ENCODE data around the gene RASAL1.

RASAL1 gene

DNA sequence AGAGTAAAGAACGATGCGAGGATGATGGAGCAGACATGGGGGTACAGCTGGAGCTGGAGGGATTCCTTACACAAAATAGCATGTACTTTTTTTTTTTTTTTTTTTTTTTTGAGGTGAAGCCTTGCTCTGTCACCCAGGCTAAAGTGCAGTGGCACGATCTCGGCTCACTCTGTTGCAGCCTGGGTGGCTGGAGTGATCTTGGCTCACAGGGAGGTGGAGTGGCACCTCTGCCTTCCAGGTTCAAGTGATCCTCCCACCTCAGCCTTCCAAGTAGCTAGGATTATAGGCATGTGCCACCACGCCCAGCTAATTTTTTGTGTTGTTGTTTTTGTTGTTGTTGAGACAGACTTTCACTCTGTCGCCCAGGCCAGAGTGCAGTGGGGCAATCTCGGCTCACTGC lies 5.1 kb upstream of the RASAL1 start:
- peaks cover 21% of the 10 kb centered on the region for H3K27me3 Mint-ChIP-seq (ENCODE audit: low read depth)
- no peaks in the 10 kb centered on the region for H3K4me1 Mint-ChIP-seq
- H3K4me3 Mint-ChIP-seq: no peak overlapping the region
- TF ChIP-seq, protein P1, sequence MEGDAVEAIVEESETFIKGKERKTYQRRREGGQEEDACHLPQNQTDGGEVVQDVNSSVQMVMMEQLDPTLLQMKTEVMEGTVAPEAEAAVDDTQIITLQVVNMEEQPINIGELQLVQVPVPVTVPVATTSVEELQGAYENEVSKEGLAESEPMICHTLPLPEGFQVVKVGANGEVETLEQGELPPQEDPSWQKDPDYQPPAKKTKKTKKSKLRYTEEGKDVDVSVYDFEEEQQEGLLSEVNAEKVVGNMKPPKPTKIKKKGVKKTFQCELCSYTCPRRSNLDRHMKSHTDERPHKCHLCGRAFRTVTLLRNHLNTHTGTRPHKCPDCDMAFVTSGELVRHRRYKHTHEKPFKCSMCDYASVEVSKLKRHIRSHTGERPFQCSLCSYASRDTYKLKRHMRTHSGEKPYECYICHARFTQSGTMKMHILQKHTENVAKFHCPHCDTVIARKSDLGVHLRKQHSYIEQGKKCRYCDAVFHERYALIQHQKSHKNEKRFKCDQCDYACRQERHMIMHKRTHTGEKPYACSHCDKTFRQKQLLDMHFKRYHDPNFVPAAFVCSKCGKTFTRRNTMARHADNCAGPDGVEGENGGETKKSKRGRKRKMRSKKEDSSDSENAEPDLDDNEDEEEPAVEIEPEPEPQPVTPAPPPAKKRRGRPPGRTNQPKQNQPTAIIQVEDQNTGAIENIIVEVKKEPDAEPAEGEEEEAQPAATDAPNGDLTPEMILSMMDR (IDR thresholded peaks at IDR 0.05; ENCODE audit: unreplicated experiment in 3 of 3): no peak
- H3K27ac Mint-ChIP-seq: no peak overlapping the region
- H3K9me3 Mint-ChIP-seq: no peaks in the 10 kb centered on the region
- no peaks in the 10 kb centered on the region for H3K36me3 Mint-ChIP-seq (ENCODE audit: low read depth)

DNA sequence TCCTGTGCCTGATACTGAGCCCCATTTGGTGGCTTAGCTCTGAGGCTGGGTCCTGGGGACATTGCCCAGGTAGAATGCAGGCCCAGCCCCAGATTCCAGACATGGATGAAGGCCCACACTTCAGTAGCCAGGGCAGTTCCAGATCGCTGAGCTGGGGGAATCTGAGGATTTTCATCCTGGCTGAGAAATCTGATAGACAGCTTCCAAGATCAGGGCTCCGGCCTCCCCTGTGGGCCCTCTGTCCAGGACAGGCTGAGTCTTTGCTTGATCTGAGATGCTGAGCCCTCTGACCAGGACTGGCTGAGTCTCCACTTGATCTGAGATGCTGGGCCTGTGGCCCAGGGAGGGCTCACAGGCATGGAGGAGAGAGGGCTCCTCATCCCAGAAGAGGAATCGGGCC lies 3.3 kb upstream of the RASAL1 start:
- H3K4me3 Mint-ChIP-seq: no peak overlapping the region
- H3K4me1 Mint-ChIP-seq: no peaks in the 10 kb centered on the region
- H3K27me3 Mint-ChIP-seq (ENCODE audit: low read depth): peaks cover 36% of the 10 kb centered on the region
- no peaks in the 10 kb centered on the region for H3K9me3 Mint-ChIP-seq
- TF ChIP-seq, protein P1 (IDR thresholded peaks at IDR 0.05; ENCODE audit: unreplicated experiment in 3 of 3): no peak
- no peak overlapping the region for H3K27ac Mint-ChIP-seq
- H3K36me3 Mint-ChIP-seq (ENCODE audit: low read depth): no peaks in the 10 kb centered on the region

DNA sequence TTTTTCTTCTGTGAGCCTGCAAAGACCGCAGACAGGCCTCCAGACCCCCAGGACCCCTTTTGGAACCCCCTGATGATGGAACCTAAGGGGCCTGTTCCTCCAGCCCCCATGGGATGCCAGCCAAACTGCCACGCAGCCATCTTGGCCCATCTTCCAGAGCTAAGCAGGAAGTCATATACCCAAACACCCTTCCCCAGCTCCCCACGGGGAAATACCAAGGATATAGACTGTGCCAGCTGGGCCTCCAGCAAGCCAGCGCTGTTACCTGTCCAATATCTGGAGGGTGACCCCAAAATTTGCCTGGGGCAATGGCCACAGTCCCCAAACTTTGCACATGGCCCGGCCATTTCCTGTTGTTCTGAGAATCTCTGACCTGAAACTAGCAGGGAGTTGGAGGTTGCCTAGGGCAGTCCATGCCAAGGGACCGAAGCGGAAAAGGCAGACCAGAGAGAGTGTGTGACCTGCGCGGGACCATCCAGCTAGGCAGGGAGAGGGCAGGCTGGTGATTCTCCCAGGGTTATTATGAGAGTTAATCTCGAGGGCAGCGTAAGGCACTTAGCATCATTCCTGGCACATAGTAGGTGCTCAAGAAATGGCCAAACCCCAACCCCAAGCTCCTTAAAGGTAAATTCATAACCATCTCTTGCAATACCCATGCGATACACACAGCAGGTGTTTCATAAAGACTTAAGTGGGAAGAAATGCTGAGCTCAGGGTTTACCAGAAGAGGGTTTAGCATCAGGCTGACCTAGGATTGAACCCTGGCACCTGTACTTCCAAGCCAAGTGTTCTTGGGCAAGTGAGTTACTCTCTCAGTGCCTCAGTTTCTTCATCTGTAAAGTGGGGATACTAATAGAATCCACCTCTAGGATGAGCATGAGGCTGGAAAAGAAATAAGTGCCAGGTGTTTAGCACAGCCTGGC lies 2.6 kb upstream of the RASAL1 start:
- no peaks in the 10 kb centered on the region for H3K4me1 Mint-ChIP-seq
- TF ChIP-seq, protein P1 (IDR thresholded peaks at IDR 0.05; ENCODE audit: unreplicated experiment in 3 of 3): no peak
- no peaks in the 10 kb centered on the region for H3K36me3 Mint-ChIP-seq (ENCODE audit: low read depth)
- H3K9me3 Mint-ChIP-seq: no peaks in the 10 kb centered on the region
- no peak overlapping the region for H3K27ac Mint-ChIP-seq
- peaks cover 41% of the 10 kb centered on the region for H3K27me3 Mint-ChIP-seq (ENCODE audit: low read depth)
- no peak overlapping the region for H3K4me3 Mint-ChIP-seq

DNA sequence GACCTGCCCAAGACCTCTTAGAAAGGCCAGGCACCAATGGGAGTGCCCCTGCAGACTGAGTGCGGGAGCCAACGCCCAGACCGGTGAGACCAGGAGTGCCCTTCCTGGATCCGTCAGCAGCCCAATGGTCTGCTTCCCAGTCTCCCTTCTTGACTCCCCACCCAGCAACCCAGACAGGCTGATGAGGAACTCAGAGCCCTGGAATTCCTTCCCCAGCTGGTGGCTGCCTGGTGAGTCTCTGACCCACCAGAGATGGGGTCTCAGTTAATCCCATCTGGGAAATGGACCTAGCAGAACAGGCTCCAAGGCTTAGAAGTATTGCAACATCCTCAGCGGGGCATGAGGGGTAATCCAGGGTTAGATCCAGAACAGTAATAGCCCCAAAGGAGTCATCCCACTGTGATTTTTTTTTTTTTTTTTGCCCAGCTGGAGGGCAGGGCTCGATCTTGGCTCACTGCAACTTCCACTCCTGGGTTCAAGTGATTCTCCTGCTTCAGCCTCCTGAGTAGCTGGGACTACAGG lies 1.5 kb upstream of the RASAL1 start:
- no peak overlapping the region for H3K4me3 Mint-ChIP-seq
- no peaks in the 10 kb centered on the region for H3K36me3 Mint-ChIP-seq (ENCODE audit: low read depth)
- peaks cover 51% of the 10 kb centered on the region for H3K27me3 Mint-ChIP-seq (ENCODE audit: low read depth)
- TF ChIP-seq, protein P1 (IDR thresholded peaks at IDR 0.05; ENCODE audit: unreplicated experiment in 3 of 3): no peak
- H3K27ac Mint-ChIP-seq: peak overlapping the region in 1 of 3 experiments; percentile 11
- H3K4me1 Mint-ChIP-seq: no peaks in the 10 kb centered on the region
- no peaks in the 10 kb centered on the region for H3K9me3 Mint-ChIP-seq

DNA sequence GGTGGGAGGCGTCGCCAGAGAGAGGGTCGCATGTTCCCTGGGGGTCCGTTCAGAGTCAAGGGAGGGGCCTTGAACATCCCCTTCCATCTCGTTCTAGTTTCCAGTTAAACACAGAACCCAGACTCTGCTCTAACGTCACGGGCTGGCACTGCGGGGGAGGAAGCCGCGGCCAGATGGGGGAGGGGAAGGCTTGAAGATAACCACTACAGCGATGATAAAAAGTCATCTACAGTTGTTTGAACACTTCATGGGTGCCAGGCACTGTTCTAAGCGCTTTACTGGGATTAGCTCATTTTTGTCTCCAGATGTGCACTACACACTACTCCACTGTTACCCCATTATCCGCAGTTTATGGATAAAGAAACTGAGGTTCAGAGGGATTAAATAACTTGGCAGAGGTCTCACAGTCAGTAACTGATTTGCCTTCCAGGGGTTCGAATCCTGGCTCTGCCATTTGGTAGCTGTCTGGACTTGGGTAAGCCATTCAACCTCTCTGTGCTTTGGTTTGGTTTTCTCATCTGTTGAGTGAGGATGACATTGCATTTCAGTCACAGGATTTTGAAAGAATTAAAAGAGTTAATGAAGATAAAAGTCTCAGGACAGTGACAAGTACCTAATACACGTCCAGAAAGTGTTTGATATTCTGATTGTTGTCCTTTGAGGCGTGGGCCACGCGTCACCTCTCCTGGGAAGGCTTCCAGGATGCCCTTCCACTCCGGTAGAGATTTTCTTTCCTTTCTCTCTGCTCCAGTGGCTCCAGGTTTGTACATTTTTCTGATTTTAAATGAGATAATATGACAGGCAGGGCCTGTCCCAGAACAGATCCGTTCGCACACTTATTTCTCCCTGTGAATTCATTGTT lies 798 bp upstream of the RASAL1 start:
- peaks cover 56% of the 10 kb centered on the region for H3K27me3 Mint-ChIP-seq (ENCODE audit: low read depth)
- H3K9me3 Mint-ChIP-seq: no peaks in the 10 kb centered on the region

More for the DNA sequence above, 798 bp upstream of the RASAL1 start:
- Mint-ChIP-seq H3K4me1 (no peaks in the 10 kb centered on the region), H3K36me3 (ENCODE audit: low read depth) (no peaks in the 10 kb centered on the region), H3K4me3 (peak overlapping the region in 2 of 3 experiments; percentile 27 to 44), H3K27ac (peak overlapping the region in 1 of 3 experiments; percentile 11)
- TF ChIP-seq, protein P1 (IDR thresholded peaks at IDR 0.05; ENCODE audit: unreplicated experiment in 3 of 3): no peak
